GM18502 (cell line): Measurements from ENCODE around the gene FYCO1.

Experiments used
- ATAC-seq: cut with Tn5 transposase; IDR thresholded peaks from one replicate; pipeline ENCODE4 v1.9.1; 2021; ENCODE audit warnings: mild to moderate bottlenecking; ENCODE audit not compliant: unreplicated experiment, poor library complexity

Gene FYCO1

GRCh38 chr3:45966950-45967640, 28.5 kb downstream of the FYCO1 start:
- no peak for ATAC-seq

- no peak for ATAC-seq
These were observed 29.2 kb downstream of the FYCO1 start for GRCh38 chr3:45966371-45966791.

GRCh38 chr3:45965653-45966052, 30.0 kb downstream of the FYCO1 start:
- ATAC-seq = no peak

GRCh38 chr3:45965253-45965652, 30.4 kb downstream of the FYCO1 start:
- no peak for ATAC-seq

- ATAC-seq = peak; percentile 59
These were observed 31.5 kb downstream of the FYCO1 start for GRCh38 chr3:45964139-45964538.

- ATAC-seq = no peak
These were observed 33.6 kb downstream of the FYCO1 start for GRCh38 chr3:45962033-45962432.

GRCh38 chr3:45960289-45960688, 35.3 kb downstream of the FYCO1 start:
- ATAC-seq = no peak

GRCh38 chr3:45959201-45959600, 36.4 kb downstream of the FYCO1 start:
- no peak for ATAC-seq

GRCh38 chr3:45958321-45958791, 37.3 kb downstream of the FYCO1 start:
- ATAC-seq = no peak

GRCh38 chr3:45957586-45957985, 38.0 kb downstream of the FYCO1 start:
- ATAC-seq = no peak

GRCh38 chr3:45955706-45956105, 39.9 kb downstream of the FYCO1 start:
- no peak for ATAC-seq

GRCh38 chr3:45955017-45955647, 40.5 kb downstream of the FYCO1 start:
- ATAC-seq = no peak

- ATAC-seq = no peak
These were observed 41.3 kb downstream of the FYCO1 start for GRCh38 chr3:45954306-45954705.

GRCh38 chr3:45953536-45953935, 42.1 kb downstream of the FYCO1 start:
- ATAC-seq = no peak

GRCh38 chr3:45952456-45952855, 43.2 kb downstream of the FYCO1 start:
- no peak for ATAC-seq

- ATAC-seq = no peak
These were observed 43.7 kb downstream of the FYCO1 start for GRCh38 chr3:45951946-45952345.

- ATAC-seq = no peak
These were observed 44.7 kb downstream of the FYCO1 start for GRCh38 chr3:45950686-45951600.

- ATAC-seq = no peak
These were observed 45.5 kb downstream of the FYCO1 start for GRCh38 chr3:45950131-45950530.

- ATAC-seq = no peak
These were observed 46.2 kb downstream of the FYCO1 start for GRCh38 chr3:45949432-45949831.

GRCh38 chr3:45948881-45949280, 46.7 kb downstream of the FYCO1 start:
- ATAC-seq = no peak

- ATAC-seq = no peak
These were observed 47.3 kb downstream of the FYCO1 start for GRCh38 chr3:45948311-45948781.
